B cell (primary cell): ENCODE results near the gene NCKAP5L.

Source experiments
- EZH2 ChIP-seq: IDR thresholded peaks from 2 replicates; pipeline ENCODE4 v1.6.1; 2012; ENCODE audit warnings: borderline replicate concordance, low read depth, mild to moderate bottlenecking, moderate library complexity, low read length; ENCODE audit not compliant: insufficient read depth, poor library complexity, severe bottlenecking
- TF ChIP-seq, protein P1 (sequence below): fragments of 200-600 bp; IDR thresholded peaks from one replicate; pipeline ENCODE4 v1.8.0; 2022; ENCODE audit warnings: antibody characterized with exemption, mild to moderate bottlenecking

DNA sequence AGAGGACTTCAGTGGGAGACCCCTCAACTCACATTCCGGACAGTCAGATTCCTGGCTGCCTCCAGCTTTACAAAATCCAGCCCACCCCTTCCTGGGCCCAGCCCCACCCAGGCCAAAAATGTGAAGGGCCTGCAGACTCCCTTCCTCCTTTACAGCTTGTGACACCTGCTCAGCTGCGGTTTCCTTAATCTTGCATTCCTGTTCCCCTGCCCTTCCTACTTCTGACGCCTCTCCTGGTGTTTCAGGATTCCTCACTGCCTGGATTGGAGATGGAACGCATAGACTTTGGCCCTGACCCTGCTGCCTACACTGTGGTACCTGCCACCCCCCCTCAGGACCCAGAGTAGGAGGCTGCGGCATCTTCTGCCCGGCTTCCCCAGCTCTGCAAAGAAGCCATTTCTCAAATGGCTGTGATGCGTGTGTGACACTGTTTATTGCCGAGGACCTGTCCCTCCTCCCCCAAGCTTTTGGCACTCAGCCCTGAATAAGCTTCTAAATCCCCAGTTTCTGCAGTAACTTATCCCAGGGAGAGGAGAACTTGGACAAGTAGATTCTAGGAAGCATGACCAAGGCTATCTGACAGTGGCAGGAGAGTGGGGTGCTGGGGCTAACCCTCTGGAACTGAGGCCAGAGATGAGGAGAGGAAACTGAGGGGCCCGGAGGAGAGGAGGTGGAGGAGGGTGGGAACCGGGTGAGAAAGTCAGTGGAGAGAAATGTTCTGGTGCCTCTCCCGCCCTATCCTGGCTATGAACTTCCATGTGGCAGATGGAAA is 39.5 kb upstream of the NCKAP5L start:
- TF ChIP-seq, protein P1, sequence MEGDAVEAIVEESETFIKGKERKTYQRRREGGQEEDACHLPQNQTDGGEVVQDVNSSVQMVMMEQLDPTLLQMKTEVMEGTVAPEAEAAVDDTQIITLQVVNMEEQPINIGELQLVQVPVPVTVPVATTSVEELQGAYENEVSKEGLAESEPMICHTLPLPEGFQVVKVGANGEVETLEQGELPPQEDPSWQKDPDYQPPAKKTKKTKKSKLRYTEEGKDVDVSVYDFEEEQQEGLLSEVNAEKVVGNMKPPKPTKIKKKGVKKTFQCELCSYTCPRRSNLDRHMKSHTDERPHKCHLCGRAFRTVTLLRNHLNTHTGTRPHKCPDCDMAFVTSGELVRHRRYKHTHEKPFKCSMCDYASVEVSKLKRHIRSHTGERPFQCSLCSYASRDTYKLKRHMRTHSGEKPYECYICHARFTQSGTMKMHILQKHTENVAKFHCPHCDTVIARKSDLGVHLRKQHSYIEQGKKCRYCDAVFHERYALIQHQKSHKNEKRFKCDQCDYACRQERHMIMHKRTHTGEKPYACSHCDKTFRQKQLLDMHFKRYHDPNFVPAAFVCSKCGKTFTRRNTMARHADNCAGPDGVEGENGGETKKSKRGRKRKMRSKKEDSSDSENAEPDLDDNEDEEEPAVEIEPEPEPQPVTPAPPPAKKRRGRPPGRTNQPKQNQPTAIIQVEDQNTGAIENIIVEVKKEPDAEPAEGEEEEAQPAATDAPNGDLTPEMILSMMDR = no peak
- no peak for TF ChIP-seq EZH2
